Measurements from ENCODE around the gene APOOL.

- TF ChIP-seq CTCF (tag by site-specific recombination; IDR thresholded peaks at IDR 0.05) (no peak), ZSCAN23 (tag by site-specific recombination; IDR thresholded peaks at IDR 0.05) (no peak)
Measured at GRCh38 chrX:85024044-85024443, 20.4 kb downstream of the APOOL start.

Measured in HEK293 (cell line).